GM13976 (cell line): Measurements from ENCODE around the gene NCOA3.

Source experiments
- DNase-seq: peaks from one replicate; pipeline ENCODE4 v3.0.0; 2012; ENCODE audit warnings: low spot score
- CTCF ChIP-seq: IDR thresholded peaks from 2 replicates; pipeline ENCODE4 v1.5.1; 2012; ENCODE audit warnings: borderline replicate concordance, mild to moderate bottlenecking; ENCODE audit not compliant: insufficient read depth; ENCODE audit errors: extremely low read depth, missing control alignments, control extremely low read depth
- in situ Hi-C: fragments of 300-500 bp; cut with MboI; formaldehyde crosslinking; loops from one replicate; pipeline ENCODE4 v1.12.0; 2022; ENCODE audit warnings: low sequenced_read_pairs, mixed read lengths, inconsistent platforms; ENCODE audit not compliant: unreplicated experiment

The NCOA3 gene

GRCh38 chr20:47701612-47702011, 199.9 kb downstream of the NCOA3 start:
- in situ Hi-C loops: no loop called here
- no peak for TF ChIP-seq CTCF
- no peak for DNase-seq

DNA sequence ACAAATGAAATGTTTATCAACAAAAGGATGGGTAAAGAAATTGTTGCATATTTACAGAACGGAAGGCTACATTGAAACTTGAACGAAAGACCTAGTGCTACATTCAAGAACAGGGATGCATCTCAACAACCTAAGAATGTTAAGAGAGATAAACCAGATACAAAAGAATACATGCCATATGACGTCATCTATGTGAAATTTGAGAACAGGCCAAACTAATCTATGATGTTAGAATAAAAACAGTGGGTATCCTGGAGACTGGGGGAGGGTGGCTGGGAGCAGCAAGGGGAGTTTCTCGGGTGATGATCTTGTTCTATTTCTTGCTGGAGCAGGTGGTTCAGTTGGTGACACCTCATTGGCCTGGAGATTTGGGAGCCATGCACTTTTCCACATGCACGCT, 202.1 kb downstream of the NCOA3 start:
- no peak for TF ChIP-seq CTCF
- in situ Hi-C loops: no loop called here
- no peak for DNase-seq

GRCh38 chr20:47704746-47705496, 203.2 kb downstream of the NCOA3 start:
- TF ChIP-seq CTCF: no peak
- in situ Hi-C loops: no loop called here
- DNase-seq: no peak

DNA sequence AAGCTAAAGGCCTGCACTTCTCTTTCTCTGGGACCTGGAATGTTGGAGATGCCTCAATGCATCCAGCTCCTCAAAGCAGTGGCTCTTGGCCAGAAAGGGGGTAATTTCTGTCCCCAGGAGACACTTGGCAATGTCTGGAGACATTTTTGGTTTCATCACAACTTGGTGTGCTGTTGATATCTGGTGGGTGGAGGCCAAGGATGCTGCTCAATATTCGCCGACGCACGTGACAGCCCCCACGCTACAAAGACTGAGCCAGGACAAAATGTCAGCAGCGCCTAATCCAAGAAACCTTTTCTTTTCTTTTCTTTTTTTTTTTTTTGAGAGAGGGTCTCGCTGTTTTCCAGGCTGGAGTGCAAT, 203.8 kb downstream of the NCOA3 start:
- no peak for DNase-seq
- in situ Hi-C loops: no loop called here
- no peak for TF ChIP-seq CTCF

GRCh38 chr20:47706345-47706744, 204.7 kb downstream of the NCOA3 start:
- no peak for DNase-seq
- in situ Hi-C loops: no loop called here
- no peak for TF ChIP-seq CTCF
